ENCODE data around the gene ADAM17. TPM values are rescaled to one million over a fixed set of nuclear protein-coding genes. Genes with fewer than 3 reads are reported as not detected.

Gene ADAM17
- total RNA-seq, 1 donor from 2014 or later: 76.9 TPM

- H3K4me1 ChIP-seq: peaks cover 7% of the 10 kb centered on the region
- TF ChIP-seq, protein P1, sequence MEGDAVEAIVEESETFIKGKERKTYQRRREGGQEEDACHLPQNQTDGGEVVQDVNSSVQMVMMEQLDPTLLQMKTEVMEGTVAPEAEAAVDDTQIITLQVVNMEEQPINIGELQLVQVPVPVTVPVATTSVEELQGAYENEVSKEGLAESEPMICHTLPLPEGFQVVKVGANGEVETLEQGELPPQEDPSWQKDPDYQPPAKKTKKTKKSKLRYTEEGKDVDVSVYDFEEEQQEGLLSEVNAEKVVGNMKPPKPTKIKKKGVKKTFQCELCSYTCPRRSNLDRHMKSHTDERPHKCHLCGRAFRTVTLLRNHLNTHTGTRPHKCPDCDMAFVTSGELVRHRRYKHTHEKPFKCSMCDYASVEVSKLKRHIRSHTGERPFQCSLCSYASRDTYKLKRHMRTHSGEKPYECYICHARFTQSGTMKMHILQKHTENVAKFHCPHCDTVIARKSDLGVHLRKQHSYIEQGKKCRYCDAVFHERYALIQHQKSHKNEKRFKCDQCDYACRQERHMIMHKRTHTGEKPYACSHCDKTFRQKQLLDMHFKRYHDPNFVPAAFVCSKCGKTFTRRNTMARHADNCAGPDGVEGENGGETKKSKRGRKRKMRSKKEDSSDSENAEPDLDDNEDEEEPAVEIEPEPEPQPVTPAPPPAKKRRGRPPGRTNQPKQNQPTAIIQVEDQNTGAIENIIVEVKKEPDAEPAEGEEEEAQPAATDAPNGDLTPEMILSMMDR (IDR thresholded peaks at IDR 0.05): no peak
- no peaks in the 10 kb centered on the region for H3K27me3 ChIP-seq (ENCODE audit: low read depth)
- no peaks in the 10 kb centered on the region for H3K36me3 ChIP-seq
- intact Hi-C loops (cut with DNase I): no loop called here
- no peak overlapping the region for H3K4me3 ChIP-seq
- H3K27ac ChIP-seq: peak overlapping the region; percentile 53
- H3K9me3 ChIP-seq: no peaks in the 10 kb centered on the region
- peak in 1 of 2 donors; percentile 45 for ATAC-seq
- no peak for DNase-seq
Measured at GRCh38 chr2:9573840-9574239, 18.2 kb upstream of the ADAM17 start.

DNA sequence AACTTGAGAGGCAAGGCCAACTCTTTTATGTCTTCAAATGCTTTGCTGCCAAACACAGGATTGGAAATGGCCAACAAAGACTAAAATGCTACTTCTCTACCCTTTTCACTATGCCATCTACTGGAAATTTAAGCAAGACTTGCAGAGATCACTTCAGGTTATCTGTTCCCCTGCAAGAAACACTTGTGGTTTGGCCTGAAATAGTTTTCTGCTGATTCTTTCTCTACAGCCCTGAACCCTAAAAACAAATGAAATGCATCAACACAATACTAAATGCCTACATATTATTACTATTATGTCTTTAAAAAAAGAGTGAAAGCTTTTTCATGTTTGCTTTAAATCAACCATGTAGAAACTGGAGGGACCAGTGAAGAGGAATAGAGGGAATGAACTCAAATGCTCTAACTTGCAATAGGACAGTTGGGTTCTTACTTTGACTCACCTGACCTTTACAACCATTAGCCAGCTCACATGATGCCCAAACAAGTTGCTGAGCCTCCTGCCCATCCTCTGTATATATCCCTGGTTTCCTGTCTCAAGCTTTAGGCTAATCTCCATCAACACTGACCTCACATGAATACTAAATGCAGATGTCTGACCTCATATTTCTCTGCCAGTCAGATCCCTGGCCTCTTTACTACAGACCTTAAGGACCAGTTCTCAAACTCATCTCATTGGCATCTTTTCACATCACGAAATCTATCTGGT is 17.5 kb upstream of the ADAM17 start:
- no peak for DNase-seq
- no peaks in the 10 kb centered on the region for H3K36me3 ChIP-seq
- intact Hi-C loops (cut with DNase I): no loop called here
- peak overlapping the region; percentile 53 for H3K27ac ChIP-seq
- H3K4me3 ChIP-seq: no peak overlapping the region
- H3K9me3 ChIP-seq: no peaks in the 10 kb centered on the region
- no peak for ATAC-seq
- no peaks in the 10 kb centered on the region for H3K27me3 ChIP-seq (ENCODE audit: low read depth)
- TF ChIP-seq, protein P1 (IDR thresholded peaks at IDR 0.05): no peak
- peaks cover 7% of the 10 kb centered on the region for H3K4me1 ChIP-seq

DNA sequence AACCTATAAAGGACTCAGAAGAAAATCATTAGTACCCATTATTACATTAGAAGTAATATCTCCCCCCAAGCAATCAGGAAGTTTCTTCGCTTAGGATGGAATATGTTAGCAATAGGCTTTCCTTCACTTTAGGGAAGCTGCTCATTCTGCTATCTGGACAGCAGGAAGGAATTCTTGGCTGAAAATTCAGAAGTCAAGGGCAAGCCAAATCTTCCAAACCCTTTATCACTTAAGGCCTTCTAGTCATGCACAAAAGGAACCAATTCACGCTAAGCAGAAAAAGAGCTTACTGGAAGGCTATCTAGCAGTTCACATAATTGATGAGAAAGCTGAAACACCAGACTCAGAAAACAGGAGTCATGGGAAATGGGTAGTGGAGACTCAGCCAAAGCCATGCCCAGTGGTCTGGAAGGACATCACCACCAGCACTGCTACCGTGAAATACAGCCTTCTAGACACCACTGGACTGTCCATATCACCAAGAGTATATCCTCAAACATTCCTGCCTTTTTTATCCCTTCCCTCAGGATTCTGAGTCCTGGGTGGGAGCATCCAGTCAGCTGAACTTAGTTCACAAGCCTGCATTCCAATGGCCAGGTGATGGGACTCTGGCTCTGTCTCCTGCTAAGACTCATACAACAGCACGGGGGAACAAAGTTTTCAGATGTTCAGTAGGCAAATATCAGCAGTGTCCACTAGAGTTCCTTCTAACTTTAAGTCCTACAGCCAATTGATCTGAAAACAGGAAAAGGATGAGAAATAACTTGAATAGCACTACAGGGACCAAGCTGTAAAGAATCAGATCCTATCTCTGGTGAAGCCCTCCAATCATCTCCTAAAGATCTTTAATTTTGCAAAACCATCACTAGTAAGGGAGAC is 14.8 kb upstream of the ADAM17 start:
- Histone ChIP-seq H3K36me3 (no peaks in the 10 kb centered on the region), H3K27me3 (ENCODE audit: low read depth) (no peaks in the 10 kb centered on the region), H3K4me1 (peaks cover 7% of the 10 kb centered on the region), H3K4me3 (no peak overlapping the region), H3K9me3 (no peaks in the 10 kb centered on the region), H3K27ac (no peak overlapping the region)
- ATAC-seq (no peak), DNase-seq (no peak)
- intact Hi-C loops (cut with DNase I): no loop called here
- TF ChIP-seq, protein P1 (IDR thresholded peaks at IDR 0.05): no peak

- no peak overlapping the region for H3K4me3 ChIP-seq
- no peaks in the 10 kb centered on the region for H3K4me1 ChIP-seq
- no peaks in the 10 kb centered on the region for H3K36me3 ChIP-seq
- H3K9me3 ChIP-seq: no peaks in the 10 kb centered on the region
- peak overlapping the region; percentile 33 for H3K27ac ChIP-seq
- DNase-seq: no peak
- H3K27me3 ChIP-seq (ENCODE audit: low read depth): no peaks in the 10 kb centered on the region
- intact Hi-C loops (cut with DNase I): no loop called here
- peak; percentile 78 to 89 for ATAC-seq
- TF ChIP-seq, protein P1 (IDR thresholded peaks at IDR 0.05): no peak
Measured at GRCh38 chr2:9565436-9566153, 10.0 kb upstream of the ADAM17 start.

DNA sequence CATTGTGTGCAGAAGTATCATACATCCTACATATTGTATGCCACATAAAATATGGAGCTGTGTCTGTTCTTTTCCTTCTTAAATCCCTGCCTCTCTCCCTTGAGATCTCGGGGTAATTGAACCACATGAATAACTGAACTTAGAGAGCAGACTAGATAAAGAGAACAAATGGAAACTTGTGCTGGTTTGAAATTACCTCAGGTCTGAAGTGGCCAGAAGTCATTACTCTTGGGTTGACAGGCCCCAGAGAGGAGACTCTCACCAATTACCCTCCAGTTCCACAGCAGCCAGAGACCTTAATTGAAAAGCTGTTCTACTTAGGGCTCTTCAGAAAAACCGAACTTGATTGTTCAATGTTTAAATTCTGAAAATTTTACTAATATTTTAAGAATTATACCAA is 5.0 kb upstream of the ADAM17 start:
- Histone ChIP-seq H3K27me3 (ENCODE audit: low read depth) (no peaks in the 10 kb centered on the region), H3K9me3 (no peaks in the 10 kb centered on the region), H3K27ac (no peak overlapping the region), H3K36me3 (no peaks in the 10 kb centered on the region), H3K4me1 (peaks cover 13% of the 10 kb centered on the region), H3K4me3 (no peak overlapping the region)
- ATAC-seq: no peak
- TF ChIP-seq, protein P1 (IDR thresholded peaks at IDR 0.05): no peak
- DNase-seq: no peak
- intact Hi-C loops (cut with DNase I): no loop called here

All from lower lobe of right lung (tissue), 2 donors.